ENCODE results near the gene PGM5. TPM values are rescaled to one million over a fixed set of nuclear protein-coding genes. Genes with fewer than 3 reads are reported as not detected.
"Not testable (repeated sequence)": the region's sequence is repeated elsewhere in the genome, so short reads cannot be mapped to it uniquely, and the experiment has no call there.

Gene PGM5
- 194 TPM for total RNA-seq (ENCODE audit: insufficient read depth, low replicate concordance)

DNA sequence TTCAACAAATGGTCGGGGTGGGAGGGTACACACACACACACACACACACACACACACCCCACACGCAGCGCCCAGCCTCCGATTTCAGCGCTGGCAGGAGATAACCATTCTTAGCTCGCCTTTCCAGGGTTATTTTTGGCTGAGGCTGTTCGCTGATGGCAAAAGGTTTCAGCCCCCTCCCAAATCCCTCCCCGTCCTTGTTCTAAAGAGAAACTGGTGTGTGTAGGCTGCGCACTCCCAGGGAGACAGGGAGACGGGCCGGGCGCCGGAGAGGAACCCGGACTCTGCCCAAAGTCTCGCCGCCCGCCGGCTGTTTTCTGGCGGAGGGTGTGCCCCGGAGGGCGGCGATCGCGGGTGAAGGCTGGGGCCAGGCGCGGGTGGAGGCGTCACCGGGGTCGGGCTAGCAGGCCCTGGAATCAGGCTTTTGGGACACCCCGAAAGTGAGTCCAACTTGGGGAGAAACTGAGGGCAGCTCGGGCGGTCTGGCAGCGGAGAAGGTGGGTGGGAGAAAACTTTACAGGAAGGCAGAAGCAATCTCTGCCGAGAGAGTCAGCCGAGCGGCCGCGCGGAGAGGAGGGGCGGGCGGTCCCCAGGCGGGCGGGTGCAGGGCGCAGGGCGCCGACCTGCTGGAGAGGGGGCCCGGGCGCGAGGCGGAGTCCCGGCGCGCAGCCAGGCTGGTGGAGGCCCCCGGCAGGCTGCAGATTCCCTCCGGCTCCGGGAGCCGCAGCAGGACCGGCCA lies at the start of gene PGM5:
TSS of gene PGM5 (plus strand) at position 232 of the 739 bp plus-strand sequence. CDS start 517 bp downstream, outside the sequence.
- peak; percentile 57 for DNase-seq (ENCODE audit: low spot score)

DNA sequence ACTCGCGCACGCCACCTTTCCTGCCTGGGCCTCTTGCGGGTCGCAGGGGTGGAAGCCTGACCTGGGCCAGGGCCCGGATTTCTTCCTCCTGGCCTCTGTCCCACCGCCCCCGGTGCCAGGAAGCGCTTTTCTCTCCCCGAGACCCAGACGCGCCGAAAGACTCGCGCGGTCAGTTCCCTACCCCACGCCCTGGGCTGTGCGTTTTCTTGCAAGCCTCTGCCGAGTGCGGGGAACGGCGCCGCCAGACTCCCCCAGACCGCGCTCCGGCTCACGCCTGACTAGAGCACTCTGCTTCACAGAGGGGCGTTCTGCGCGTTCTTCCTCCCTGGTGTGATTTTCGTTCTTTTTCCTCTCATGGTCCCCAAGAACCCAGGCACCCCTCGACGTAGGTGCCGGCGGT lies 49.3 kb upstream of the PGM5 start:
- not testable (repeated sequence) for DNase-seq (ENCODE audit: low spot score)

DNA sequence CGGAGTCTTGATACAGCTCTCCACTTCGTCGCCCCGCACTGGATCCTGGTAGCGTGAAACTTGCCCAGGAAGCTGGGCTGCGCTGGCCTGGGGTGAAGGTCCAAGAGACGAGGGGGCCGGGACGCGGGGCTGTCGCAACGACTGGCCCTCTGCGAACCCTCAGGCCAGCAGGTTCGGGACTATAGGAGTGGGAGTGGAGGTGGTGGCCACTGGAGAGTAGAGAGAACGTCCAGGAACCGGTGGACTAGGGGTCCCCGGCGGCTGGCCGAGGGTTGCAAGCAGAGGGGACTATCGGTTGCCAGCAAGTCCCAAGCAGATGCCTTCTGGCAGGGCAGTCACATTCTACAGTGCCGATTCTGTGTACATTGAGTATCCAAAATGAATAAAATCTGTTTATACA lies 48.8 kb upstream of the PGM5 start:
- DNase-seq (ENCODE audit: low spot score), result not testable (repeated sequence)

DNA sequence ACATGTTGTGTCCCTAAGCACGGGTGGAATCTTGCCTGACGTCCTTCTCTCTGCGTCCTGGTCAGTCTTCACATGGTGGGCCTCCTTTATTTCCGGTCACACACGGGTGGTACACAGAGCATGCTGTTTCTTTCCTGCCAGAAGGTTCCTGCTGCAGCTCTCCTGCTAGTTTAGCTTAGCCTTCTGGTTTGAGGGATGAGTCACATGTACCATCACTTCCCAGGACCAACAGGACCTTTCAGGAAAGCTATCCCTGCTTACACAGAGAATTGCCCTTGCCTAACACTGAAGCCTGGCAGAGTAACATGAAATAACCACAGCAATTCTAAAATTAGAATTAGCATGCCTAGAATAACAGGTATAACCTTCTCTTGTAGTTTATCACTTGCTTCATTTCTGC lies 45.2 kb upstream of the PGM5 start:
- DNase-seq (ENCODE audit: low spot score), result not testable (repeated sequence)

DNA sequence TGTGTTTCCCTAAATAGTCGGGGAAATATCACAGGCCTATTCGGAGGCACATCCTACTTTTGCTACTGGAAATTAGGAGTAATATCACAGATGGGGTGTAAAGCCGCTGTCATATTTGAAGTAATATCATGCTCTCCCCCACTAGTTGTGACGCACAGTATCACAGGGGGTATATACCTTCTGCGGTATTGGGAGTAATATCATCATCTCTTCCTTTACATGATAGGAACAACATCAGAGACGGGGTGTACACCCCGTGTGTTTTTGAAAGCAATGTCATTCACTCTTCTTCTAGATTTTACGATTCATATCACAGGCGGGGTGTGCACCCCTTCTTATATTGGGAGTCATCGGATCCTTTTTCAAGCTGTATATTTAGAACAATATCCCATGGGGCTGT lies 38.2 kb upstream of the PGM5 start:
- not testable (repeated sequence) for DNase-seq (ENCODE audit: low spot score)

DNA sequence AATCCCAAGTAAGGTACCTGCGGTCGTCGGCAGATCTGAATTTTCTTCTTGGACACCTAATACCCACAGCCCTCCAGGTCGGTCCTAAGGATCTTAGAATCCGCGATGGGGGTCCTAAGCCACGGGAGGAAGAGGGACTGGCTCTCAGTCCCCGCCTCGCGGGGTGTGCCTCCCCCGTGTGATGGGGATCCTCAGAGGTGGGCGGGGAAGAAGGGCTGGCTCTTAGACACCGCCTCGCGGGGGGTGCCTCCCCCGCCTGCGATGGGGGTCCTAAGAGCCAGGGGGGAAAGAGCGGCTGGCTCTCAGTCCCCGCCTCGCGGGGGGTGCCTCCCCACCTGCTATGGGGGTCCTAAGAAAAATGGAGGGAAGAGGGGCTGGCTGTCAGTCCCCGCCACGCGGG lies 32.7 kb upstream of the PGM5 start:
- DNase-seq (ENCODE audit: low spot score), result not testable (repeated sequence)

DNA sequence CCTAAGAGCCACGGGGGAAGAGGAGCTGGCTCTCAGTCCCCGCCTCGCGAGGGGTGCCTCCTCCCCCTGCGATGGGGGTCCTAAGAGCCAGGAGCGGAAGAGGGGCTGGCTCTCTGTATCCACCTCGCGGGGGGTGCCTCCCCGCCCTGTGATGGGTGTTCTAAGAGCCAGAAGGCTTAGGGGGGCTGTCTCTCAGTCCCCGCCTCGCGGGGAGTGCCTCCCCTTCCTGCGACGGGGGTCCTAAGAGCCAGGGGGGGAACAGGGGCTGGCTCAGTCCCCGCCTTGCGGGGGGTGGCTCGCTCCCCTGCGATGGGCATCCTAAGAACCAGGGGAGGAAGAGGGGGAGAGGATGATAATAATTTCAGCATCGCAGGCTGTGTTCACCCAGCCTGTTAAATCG lies 31.9 kb upstream of the PGM5 start:
- DNase-seq (ENCODE audit: low spot score), result not testable (repeated sequence)

DNA sequence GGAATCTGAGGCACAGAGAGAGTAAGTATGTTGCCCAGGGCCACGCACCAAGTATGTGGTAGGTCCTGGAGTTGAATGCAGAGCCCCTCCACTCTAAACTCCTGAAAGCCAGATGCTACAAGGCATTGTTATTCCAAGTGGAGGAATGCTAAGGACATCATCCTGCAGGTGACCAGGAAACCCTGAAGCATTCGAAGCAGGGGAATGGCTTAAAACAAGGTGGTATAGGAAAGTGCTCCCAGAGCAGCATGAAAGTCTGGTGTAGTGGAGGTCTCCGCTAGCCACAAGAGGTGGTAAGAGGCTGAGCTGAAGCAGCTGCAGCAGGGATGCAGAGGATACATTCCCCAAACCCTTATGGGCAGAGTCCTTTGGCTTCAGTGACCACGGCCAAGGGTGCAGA lies 27.3 kb upstream of the PGM5 start:
- DNase-seq (ENCODE audit: low spot score), result not testable (repeated sequence)

DNA sequence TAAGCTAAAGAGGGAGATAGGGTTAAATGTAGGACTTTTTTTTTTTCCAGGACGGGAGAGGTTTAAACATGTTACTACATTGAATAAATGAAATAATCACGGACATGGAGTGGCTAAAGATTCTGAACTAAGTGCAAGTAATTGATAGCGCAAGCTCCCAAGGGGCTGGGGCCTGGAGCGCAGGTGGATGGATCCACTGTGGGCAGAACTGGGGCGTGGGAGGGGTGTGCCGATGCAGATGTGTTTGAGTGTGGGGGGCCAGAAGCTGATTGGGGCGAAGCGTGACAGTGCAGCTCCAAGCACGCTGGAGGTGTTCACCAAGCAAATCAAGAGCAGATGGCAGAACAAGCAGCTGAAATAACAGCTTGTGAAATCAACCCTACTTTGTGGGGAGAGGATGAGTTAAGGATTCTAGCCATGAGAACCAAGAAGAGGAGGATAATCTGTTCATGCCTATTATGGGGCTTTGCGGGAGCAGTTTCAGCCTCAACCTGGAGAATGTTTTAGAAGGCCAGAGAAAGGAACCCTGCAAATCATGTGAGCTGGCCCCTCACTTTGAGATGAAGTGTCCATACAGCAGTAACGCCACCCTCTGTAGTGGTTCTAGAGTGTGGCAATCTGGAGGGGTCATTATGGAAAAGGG lies 25.8 kb upstream of the PGM5 start:
- not testable (repeated sequence) for DNase-seq (ENCODE audit: low spot score)

DNA sequence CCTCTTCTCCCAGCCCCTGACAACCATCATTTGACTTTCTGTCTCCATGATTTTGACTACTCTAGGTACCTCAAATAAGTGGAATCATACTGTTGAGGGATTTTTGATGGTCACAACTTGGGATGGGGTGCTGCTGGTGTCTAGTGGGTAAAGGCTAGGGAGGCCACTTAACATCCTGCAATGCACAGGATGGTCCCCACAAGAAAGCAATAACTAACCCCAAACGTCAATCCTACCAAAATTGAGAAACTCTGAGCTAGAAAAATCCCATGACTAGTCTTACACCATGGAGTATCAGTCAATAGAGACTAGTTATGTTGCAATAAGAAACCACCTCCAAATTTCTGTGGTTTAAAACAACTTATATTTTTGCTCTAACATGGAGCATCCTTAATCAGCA lies 24.3 kb upstream of the PGM5 start:
- DNase-seq (ENCODE audit: low spot score), result not testable (repeated sequence)

DNA sequence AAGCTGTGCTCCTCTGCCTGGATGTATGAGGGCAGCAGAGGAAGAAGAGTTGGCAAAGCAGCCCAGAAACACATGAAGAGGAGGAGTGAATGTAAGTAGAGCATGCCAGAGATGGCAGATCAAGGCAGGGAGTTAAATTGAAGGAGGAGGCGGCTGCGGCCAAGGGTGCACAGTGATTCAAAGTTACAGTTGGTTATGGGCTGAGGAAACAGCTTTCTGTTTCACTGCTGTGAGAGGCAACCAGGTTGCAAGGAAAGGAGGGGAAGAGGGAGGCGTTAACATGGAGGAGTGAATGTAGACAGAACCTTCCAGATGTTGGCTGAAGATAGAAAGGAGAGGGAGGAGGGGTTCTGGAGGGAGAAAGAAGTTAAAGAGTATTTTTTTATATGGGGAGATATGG lies 20.5 kb upstream of the PGM5 start:
- not testable (repeated sequence) for DNase-seq (ENCODE audit: low spot score)

DNA sequence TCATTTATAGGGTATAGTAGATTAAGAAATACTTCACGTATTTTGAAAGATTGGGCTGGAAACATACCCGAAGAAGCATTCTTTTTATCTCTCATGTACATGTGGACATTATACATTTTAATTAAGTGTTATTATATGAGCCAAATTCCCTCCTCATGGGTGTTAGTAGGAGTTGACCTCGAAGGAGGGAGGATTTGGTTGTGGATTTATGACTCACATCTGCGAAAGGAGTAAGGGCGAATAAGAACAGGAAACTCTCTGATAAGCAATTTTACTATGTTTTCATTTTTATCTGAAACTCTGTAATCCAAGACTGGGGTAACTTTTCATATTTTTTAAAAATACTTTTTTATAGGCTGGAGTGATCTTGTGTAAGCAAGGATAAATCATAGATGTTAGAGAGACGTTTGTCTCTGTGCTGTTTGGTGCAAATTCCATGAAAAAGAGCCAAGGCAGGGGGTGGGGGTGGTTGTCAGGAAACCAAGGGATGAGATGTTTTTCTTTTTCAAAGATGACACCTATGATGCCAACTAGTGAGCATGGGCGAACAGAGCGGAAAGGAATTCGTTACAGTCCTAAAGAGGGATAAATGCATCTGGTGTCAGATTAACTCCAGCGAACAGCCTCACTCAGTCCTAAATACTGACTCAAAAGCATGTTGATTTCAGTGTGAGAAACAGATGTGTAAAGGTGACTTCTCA lies 19.6 kb upstream of the PGM5 start:
- DNase-seq (ENCODE audit: low spot score), result peak; percentile 33

DNA sequence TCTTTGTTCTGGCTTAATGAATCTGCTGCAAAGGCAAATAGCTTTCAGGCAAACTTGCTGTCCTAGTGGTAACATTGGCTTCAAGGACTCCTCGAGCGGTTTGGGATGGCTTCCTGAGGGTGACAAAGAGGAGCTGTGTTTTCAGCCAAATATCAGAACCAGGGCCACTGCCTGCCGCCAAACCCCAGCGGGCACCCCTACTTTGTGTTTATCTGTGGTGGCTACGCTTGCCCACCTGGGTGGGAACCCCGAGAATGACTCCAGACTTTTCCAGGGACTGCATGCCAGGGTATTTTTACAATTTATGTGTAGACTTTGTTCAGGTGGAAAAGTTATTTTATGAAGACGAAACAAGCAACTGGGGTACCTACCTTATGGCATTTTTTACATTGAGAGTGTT lies 18.4 kb upstream of the PGM5 start:
- DNase-seq (ENCODE audit: low spot score), result not testable (repeated sequence)

DNA sequence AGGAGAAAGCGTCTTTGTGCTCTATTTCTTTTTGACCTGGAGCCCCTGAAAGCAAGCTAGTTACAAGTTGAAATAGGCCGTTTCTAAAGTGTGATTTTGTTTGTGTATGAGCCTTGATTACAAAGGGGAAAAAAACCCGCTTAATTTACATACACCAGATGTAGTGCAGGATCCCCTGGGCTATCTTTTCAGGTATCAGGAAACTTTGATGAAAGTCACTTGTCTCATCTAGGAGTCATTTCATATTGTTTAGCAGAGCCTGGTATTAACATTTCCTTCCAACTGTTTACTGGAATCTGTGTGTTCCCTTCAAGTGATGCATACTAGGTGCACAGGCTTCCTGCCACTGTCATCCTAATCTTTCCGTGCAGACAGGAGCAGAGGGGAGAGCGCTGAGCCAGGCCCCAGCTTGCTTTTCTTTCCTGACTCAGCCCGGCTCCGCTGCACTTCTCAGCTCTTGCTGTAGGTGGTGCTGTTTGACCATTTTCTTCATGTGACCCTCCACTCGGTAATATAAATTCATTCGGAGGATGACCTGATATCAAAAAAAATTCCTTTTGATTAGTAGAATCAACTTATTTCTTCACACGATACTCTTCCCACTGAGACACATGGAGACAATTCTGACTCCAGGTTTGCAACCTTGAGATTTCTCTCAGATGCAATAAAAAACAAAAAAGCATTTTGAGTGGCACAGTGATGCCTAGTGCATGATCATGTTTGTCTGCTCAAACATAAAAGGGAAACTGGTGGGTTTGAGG lies 14.0 kb upstream of the PGM5 start:
- not testable (repeated sequence) for DNase-seq (ENCODE audit: low spot score)

DNA sequence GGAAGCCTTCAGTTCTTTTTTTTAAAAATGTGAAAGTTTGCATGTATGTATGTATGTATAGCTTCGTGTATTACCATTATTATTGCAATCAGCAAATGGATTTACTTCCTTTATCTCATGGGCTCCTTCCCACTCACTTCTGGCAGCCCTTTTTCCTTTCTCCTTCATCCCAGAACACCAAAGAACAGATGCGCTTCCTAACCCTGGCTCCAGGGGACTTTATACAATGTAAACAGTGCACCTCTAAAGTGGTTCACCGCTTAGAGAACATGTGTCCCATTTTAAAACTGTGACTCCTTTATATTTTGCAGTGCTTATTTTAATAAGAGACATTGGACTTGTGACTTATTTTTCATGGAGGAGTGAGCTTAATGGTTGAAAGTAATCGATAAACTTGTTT lies 13.2 kb upstream of the PGM5 start:
- peak; percentile 8 for DNase-seq (ENCODE audit: low spot score)

DNA sequence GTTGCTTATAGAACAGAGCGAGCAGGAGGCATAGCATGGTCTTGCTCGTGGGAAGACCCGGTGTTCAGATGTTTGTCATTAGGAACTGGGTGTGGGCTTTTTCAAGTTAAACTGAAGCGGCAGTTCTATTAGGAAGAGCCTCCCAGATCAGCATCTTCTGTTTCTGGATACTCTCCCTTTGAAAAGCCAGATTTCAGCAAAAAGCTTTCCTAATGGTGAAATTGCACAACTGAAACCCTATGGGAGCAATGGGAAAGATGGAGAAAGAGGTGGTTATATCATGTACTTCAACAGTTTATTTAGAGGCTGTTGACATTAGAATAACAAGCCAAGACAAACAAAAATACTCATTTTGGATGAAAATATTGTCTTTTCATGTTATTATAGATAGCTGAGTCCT lies 12.4 kb upstream of the PGM5 start:
- DNase-seq (ENCODE audit: low spot score), result peak; percentile 61

DNA sequence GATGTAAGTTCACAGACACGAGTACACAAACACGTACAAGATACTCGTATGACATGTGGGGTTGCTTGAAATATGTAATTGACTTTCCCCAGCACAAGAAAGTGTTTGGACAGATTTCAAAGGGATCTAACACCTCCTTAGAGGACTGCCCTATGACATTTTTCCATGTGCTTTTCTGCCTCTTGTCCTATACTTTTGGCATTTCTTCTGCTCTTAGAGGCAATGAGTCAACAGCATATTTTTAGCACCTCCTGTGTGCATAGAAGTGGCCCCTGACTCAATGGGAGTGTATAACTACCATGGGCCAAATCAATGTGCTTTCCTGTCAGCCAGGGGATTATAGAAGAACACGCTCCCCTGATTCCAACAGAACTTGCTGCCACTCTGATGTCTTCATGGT lies 4.7 kb upstream of the PGM5 start:
- DNase-seq (ENCODE audit: low spot score), result not testable (repeated sequence)

DNA sequence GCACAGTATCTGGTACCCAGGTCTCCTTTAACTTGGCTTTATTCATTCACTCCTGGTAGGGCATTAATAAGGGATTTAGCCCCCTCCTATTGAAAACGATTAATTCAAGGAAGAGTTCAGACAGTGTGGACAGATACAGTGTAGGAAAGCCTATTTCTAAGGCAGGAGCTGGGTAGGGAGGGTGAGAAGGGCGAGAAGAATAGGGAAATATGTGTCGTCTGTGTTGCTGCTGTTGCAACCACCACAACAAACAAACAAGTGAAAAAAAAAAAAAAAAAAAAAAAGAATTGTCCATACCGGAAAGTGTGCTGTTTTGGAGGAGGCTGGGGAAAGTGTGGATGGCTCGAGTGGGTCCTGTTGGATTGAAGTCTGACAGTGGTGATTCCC lies 425 bp upstream of the PGM5 start:
- peak; percentile 7 for DNase-seq (ENCODE audit: low spot score)

DNA sequence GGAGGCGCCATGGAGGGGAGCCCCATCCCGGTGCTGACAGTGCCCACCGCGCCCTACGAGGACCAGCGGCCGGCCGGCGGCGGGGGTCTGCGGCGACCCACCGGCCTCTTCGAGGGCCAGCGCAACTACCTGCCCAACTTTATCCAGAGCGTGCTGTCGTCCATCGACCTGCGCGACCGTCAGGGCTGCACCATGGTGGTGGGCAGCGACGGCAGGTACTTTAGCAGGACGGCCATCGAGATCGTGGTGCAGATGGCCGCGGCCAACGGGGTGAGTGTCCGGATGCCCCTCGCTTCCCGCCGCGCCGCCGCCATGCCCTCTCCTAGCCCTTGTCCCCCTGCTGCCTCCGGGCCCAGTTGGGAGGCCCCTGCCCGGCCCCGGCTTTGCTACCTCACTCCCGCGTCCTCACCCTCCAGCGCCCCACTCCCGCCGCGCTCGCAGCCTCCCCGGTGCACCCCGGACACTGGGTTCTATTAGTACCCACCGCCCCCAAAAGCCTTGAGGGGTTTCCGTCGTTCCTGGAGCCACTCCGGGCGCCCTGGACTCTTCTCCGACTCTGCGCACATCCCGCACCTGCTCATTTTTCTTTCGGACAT lies 806 bp downstream of the PGM5 start:
- not testable (repeated sequence) for DNase-seq (ENCODE audit: low spot score)

DNA sequence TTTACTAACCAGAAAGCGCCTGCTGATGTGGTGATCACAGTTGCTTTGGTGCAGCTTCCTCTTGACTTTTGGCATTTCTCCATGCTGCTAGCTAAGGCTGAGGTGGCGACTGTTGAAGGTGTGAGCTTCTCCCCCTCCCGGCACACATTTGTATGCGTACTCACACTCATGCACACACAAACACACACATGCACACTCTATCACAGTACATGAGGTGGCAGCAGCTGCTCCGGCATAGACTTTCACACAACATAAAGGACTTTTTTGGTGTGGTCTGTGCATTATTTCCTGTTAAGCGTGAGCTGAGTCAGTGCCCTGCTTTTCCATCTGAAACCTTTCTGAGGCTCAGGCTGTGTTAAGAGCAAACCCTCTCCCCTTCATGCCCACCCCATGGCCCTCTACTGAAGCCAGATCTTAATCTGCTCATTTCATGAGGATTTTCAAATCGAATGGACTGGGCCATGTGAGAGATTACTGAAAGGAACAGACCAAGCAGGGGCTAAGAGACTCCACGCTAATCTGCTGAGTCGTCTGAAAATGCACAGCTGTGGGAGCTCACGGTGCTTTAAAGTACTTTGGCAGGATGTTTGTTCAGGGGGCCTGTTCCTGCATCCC lies 10.6 kb downstream of the PGM5 start:
- peak; percentile 96 for DNase-seq (ENCODE audit: low spot score)

DNA sequence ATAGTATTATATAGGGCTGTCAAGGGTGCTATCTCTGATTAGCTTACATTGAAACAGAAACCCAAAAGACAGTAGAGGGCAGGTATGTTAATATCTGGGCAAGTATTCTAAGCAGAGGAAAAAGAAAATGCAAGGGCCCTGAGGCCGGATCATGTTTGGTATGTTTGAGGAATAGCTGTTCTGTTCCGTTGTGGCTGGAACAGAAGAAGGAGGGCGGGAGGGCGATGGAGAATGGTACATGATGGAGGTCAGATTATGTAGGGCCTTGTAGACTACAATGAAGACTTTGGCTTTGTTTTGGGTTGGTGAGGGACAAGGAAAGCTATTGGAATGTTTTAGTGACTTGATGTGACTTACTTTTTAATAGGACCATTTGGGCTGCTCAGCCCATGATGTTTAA lies 19.4 kb downstream of the PGM5 start:
- not testable (repeated sequence) for DNase-seq (ENCODE audit: low spot score)
